H1 (cell line): ENCODE data around the gene MSL1. TPM values are rescaled to one million over a fixed set of nuclear protein-coding genes. Genes with fewer than 3 reads are reported as not detected.

Source experiments
- BACH1 ChIP-seq: IDR thresholded peaks from 2 replicates; pipeline ENCODE4 v1.6.1; 2012; ENCODE audit warnings: low read length, improper control_type of control experiment
- BCL11A ChIP-seq, 2 experiments: IDR thresholded peaks; one replicate each; pipeline ENCODE4 v1.6.1; 2011; ENCODE audit warnings: low read depth in 2 of 2, low read length in 2 of 2, mild to moderate bottlenecking in 2 of 2
- BRCA1 ChIP-seq: IDR thresholded peaks from 2 replicates; pipeline ENCODE4 v1.6.1; 2012; ENCODE audit warnings: low read depth, low read length, improper control_type of control experiment
- CBX5 ChIP-seq: fragments of 300-800, 300-1000 bp; sonication (generic); IDR thresholded peaks from 2 replicates; pipeline ENCODE4 v1.7.1; 2016; ENCODE audit warnings: antibody characterized with exemption, low read length, low read depth
- CTBP2 ChIP-seq: IDR thresholded peaks from 2 replicates; pipeline ENCODE4 v1.7.0; 2011; ENCODE audit warnings: borderline replicate concordance, mild to moderate bottlenecking, moderate library complexity, mixed read lengths, low read length; ENCODE audit not compliant: insufficient read depth, insufficient read length
- E2F6 ChIP-seq: IDR thresholded peaks from 2 replicates; pipeline ENCODE4 v1.6.1; 2012; ENCODE audit warnings: inconsistent platforms
- HDAC2 ChIP-seq, 2 experiments: fragments of 300-600 bp in 1 of 2; sonication (generic) in 1 of 2; IDR thresholded peaks; 2 replicates each; pipeline ENCODE4 v1.6.1; 2011 to 2012; ENCODE audit warnings: low read depth in 2 of 2, low read length in 2 of 2, mild to moderate bottlenecking in 2 of 2, moderate library complexity in 2 of 2, borderline replicate concordance in 1 of 2, inconsistent platforms in 1 of 2
- JUND ChIP-seq: IDR thresholded peaks from 2 replicates; pipeline ENCODE4 v1.6.1; 2011; ENCODE audit warnings: mild to moderate bottlenecking, improper control_type of control experiment, low read length
- POLR2A ChIP-seq, 2 experiments: IDR thresholded peaks; 1 replicate in 1 of 2; 2 replicates in 1 of 2; pipeline ENCODE4 v1.6.1; 2011; ENCODE audit warnings: low read depth in 2 of 2, low read length in 2 of 2, mild to moderate bottlenecking in 2 of 2; ENCODE audit errors: control extremely low read depth in 1 of 2
- RBBP5 ChIP-seq: IDR thresholded peaks from 2 replicates; pipeline ENCODE4 v1.7.1; 2012; ENCODE audit warnings: low read depth, mild to moderate bottlenecking, inconsistent platforms, low read length, moderate library complexity, borderline replicate concordance
- SIN3A ChIP-seq, 2 experiments: IDR thresholded peaks in 1 of 2; conservative IDR thresholded peaks in 1 of 2; 2 replicates each; pipeline ENCODE4 v1.6.1; 2011 to 2012; ENCODE audit warnings: low read length in 2 of 2, improper control_type of control experiment in 1 of 2, low read depth in 1 of 2, mild to moderate bottlenecking in 1 of 2
- SP2 ChIP-seq: IDR thresholded peaks from 2 replicates; pipeline ENCODE4 v1.6.1; 2012; ENCODE audit warnings: mild to moderate bottlenecking, low read length, inconsistent platforms
- SRF ChIP-seq: IDR thresholded peaks from 2 replicates; pipeline ENCODE4 v1.6.1; 2011; ENCODE audit warnings: mild to moderate bottlenecking, low read depth, low read length, moderate library complexity
- TBP ChIP-seq: IDR thresholded peaks from 2 replicates; pipeline ENCODE4 v1.6.1; 2011; ENCODE audit warnings: low read depth, low read length, improper control_type of control experiment
- TCF12 ChIP-seq: IDR thresholded peaks from 2 replicates; pipeline ENCODE4 v1.6.1; 2011; ENCODE audit warnings: low read depth, mild to moderate bottlenecking, low read length
- polyA plus RNA-seq, 7 experiments: library from polyadenylated mRNA; depleted of rRNA in 3 of 7; stranded (reverse) in 5 of 7; unstranded in 2 of 7; fragments of >200 nt in 5 of 7; fragments of 200-250 nt in 2 of 7; gene quantifications; 1 replicate in 5 of 7; 2 replicates in 1 of 7; 4 replicates in 1 of 7; pipeline versions ENCODE4 v1.2.1 to v1.2.3, GENCODE V29; 2011 to 2013; ENCODE audit warnings: missing spikeins in 2 of 7, mixed read lengths in 2 of 7
- total RNA-seq: library from RNA; stranded (reverse); fragmentation: NEBNext Ultra II Directional; extraction: Animal tissue kit (Norgen Biotek cat#: 25700); gene quantifications from 2 replicates; pipeline ENCODE4 v1.2.1, GENCODE V29; 2021

Gene MSL1
- total and polyA plus RNA-seq, 2 of the 8 experiments (the other 6 are each of a cell fraction or from before 2014, with no cell fraction given) = 24.1 to 66.5 TPM

GRCh38 chr17:40098846-40099618, 22.7 kb upstream of the MSL1 start (continued):
- TF ChIP-seq HDAC2 (IDR thresholded peaks at IDR 0.05; ENCODE audit: borderline replicate concordance in 1 of 2, low read depth in 2 of 2, low read length in 2 of 2) (peak in 1 of 2 experiments; percentile 75; a peak in 1 of 4 replicates), BRCA1 (no peak), TBP (peak; percentile 21; the same call in 1 of the 2 replicates), TCF12 (no peak), SIN3A (conservative IDR thresholded peaks at IDR 0.05 in 1 of 2, IDR thresholded peaks at IDR 0.05 in 1 of 2; ENCODE audit: low read depth in 1 of 2, low read length in 2 of 2) (peak; percentile 47 to 82; a peak in 3 of 4 replicates), SRF (no peak), RBBP5 (no peak; the same call in 1 of the 2 replicates), JUND (peak; percentile 73; the same call in 1 of the 2 replicates), SP2 (no peak), CBX5 (no peak), E2F6 (peak; percentile 95), BACH1 (no peak), BCL11A (IDR thresholded peaks at IDR 0.05; ENCODE audit: low read depth in 2 of 2, low read length in 2 of 2) (no peak), CTBP2 (no peak), POLR2A (IDR thresholded peaks at IDR 0.05; ENCODE audit: control extremely low read depth in 1 of 2, low read depth in 2 of 2, low read length in 2 of 2) (no peak)
